Measurements from ENCODE around the gene CD74. TPM values are rescaled to one million over a fixed set of nuclear protein-coding genes. Genes with fewer than 3 reads are reported as not detected.
A peak's percentile ranks its signal among the peaks of the same experiment; 100 is the strongest.

CD74 gene
- total RNA-seq, 3 donors from 2014 or later (not counting 1 experiment from before 2014, with no cell fraction given): 550 to 913 (median 748) TPM

DNA sequence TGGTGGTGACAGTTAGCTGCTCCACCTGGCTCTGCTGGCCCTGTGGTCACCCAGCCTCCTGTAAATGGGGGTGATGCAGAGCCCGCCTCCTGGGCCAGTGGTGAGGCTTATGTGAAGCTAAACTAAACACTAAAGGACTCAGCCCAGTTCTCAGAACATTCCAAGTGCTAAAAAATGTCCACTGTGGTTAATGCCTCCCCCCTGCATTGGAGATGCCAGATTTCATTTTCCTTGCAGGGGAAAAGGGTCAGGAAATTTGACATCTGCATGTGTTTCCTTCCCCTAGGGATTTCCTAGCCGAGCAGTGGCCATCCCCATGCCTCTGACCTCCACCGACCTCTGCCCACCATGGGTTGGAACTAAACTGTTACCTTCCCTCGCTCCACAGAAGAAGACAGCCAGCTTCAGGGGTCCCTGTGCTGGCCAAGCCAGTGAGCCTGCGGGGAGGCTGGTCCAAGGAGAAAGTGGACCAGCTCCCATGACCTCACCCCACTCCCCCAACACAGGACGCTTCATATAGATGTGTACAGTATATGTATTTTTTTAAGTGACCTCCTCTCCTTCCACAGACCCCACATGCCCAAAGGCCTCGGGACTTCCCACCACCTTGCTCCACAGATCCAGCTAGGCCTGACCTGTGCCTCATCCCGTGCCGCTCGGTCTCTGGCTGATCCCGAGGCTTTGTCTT is 13.0 kb downstream of the CD74 start:
- H3K9me3 ChIP-seq (ENCODE audit: control insufficient read depth, insufficient read depth, low read length): no peaks in the 10 kb centered on the region
- peak in 2 of 3 donors; percentile 1 to 3 for ATAC-seq
- no peaks in the 10 kb centered on the region for H3K36me3 Mint-ChIP-seq
- TF ChIP-seq CTCF (IDR thresholded peaks at IDR 0.05): no peak
- no peak for DNase-seq
- no peak overlapping the region for H3K4me3 ChIP-seq (ENCODE audit: low read length)
- H3K4me3 Mint-ChIP-seq: peak overlapping the region; percentile 45
- peaks cover 84% of the 10 kb centered on the region for H3K36me3 ChIP-seq (ENCODE audit: control insufficient read depth, insufficient read depth, low read length)
- no peak overlapping the region for H3K27ac ChIP-seq (ENCODE audit: low read length)
- H3K9me3 Mint-ChIP-seq: no peaks in the 10 kb centered on the region
- no peaks in the 10 kb centered on the region for H3K27me3 Mint-ChIP-seq (ENCODE audit: low read depth in 2 of 2)
- WGBS (ENCODE audit: insufficient coverage): 93% methylated on average over 7 of the region's 11 CpGs
- intact Hi-C loops (cut with micrococcal nuclease): no loop called here
- peak overlapping the region; percentile 74 to 84 for H3K27ac Mint-ChIP-seq
- peaks cover 11 to 20% of the 10 kb centered on the region in 2 donors for H3K4me1 Mint-ChIP-seq
- no peaks in the 10 kb centered on the region for H3K27me3 ChIP-seq (ENCODE audit: control insufficient read depth, insufficient read depth, low read length)
- H3K4me1 ChIP-seq (ENCODE audit: control insufficient read depth, insufficient read depth, low read length): no peaks in the 10 kb centered on the region

GRCh38 chr5:150398722-150399523 is 13.8 kb downstream of the CD74 start:
- Histone ChIP-seq H3K27ac (ENCODE audit: low read length) (no peak overlapping the region), H3K4me1 (ENCODE audit: control insufficient read depth, insufficient read depth, low read length) (no peaks in the 10 kb centered on the region), H3K4me3 (ENCODE audit: low read length) (no peak overlapping the region), H3K9me3 (ENCODE audit: control insufficient read depth, insufficient read depth, low read length) (no peaks in the 10 kb centered on the region), H3K36me3 (ENCODE audit: control insufficient read depth, insufficient read depth, low read length) (peaks cover 82% of the 10 kb centered on the region), H3K27me3 (ENCODE audit: control insufficient read depth, insufficient read depth, low read length) (no peaks in the 10 kb centered on the region)
- TF ChIP-seq CTCF (IDR thresholded peaks at IDR 0.05): peak; percentile 19
- Mint-ChIP-seq H3K9me3 (no peaks in the 10 kb centered on the region), H3K27ac (peak overlapping the region; percentile 74 to 84), H3K4me3 (no peak overlapping the region), H3K36me3 (no peaks in the 10 kb centered on the region), H3K27me3 (ENCODE audit: low read depth in 2 of 2) (no peaks in the 10 kb centered on the region), H3K4me1 (peaks cover 11 to 20% of the 10 kb centered on the region in 2 donors)
- intact Hi-C loops (cut with micrococcal nuclease): loop anchor here (1.0 kb wide), 1 partner anchor 37 kb away; no protein-coding TSS in a partner anchor
- ATAC-seq: peak; percentile 22 to 37 (median 25)
- peak in 1 of 2 donors; percentile 68 for DNase-seq
- 78% methylated on average over 12 of the region's 12 CpGs for WGBS (ENCODE audit: insufficient coverage)

DNA sequence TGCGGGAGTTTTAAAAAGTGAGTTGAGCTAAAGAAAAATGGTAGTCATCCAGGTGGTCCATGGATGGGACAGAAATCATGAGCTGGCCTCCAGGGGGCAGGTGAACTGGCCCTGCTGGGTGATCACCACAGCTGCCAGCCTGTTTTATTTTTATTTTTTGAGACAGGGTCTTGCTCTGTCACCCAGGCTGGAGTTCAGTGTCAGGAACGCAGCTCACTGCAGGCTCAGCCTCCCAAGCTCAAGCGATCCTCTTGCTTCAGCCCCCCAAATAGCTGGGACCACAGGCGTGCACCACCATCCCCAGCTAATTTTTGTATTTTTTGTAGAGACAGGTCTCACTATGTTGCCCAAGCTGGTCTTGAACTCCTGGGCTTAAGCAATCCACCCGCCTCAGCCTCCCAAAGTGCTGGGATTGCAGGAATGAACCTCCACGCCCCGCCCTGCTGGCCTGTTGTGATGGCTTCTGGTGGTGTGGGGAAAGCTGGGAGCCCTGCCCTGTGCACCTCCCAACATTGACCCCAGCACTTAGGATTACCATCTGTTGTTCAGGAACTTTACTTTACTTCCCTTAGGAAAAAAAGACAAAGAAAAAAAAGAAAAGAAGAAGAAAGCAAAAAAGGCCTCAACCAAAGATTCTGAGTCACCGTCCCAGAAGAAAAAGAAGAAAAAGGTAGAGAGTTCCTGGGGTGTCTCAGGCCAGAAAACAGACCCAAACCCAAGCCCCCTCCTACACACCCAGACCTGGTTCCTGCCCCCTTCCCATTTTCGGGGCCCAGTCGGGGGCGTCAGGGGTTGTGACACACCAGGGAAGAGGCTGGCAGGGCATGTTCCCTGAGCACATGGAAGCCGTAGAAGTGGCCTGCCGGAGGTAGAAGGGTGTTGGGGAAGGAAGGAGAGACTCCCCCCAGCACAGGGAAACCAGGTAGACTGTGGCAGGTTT is 14.7 kb downstream of the CD74 start:
- no peak overlapping the region for H3K27ac ChIP-seq (ENCODE audit: low read length)
- H3K4me3 Mint-ChIP-seq: no peak overlapping the region
- peak overlapping the region; percentile 44 to 77 for H3K27ac Mint-ChIP-seq

More for the DNA sequence above, 14.7 kb downstream of the CD74 start:
- no peaks in the 10 kb centered on the region for H3K27me3 Mint-ChIP-seq (ENCODE audit: low read depth in 2 of 2)
- H3K4me3 ChIP-seq (ENCODE audit: low read length): no peak overlapping the region
- peaks cover 11 to 20% of the 10 kb centered on the region in 2 donors for H3K4me1 Mint-ChIP-seq
- DNase-seq (no peak), ATAC-seq (peak in 1 of 3 donors; percentile 1)
- WGBS (ENCODE audit: insufficient coverage): 95% methylated on average over 12 of the region's 13 CpGs
- H3K9me3 ChIP-seq (ENCODE audit: control insufficient read depth, insufficient read depth, low read length): no peaks in the 10 kb centered on the region
- no peaks in the 10 kb centered on the region for H3K9me3 Mint-ChIP-seq
- no peaks in the 10 kb centered on the region for H3K36me3 Mint-ChIP-seq
- H3K27me3 ChIP-seq (ENCODE audit: control insufficient read depth, insufficient read depth, low read length): no peaks in the 10 kb centered on the region
- H3K4me1 ChIP-seq (ENCODE audit: control insufficient read depth, insufficient read depth, low read length): no peaks in the 10 kb centered on the region
- H3K36me3 ChIP-seq (ENCODE audit: control insufficient read depth, insufficient read depth, low read length): peaks cover 84% of the 10 kb centered on the region
- intact Hi-C loops (cut with micrococcal nuclease): loop anchor here (1.0 kb wide), 1 partner anchor 38 kb away; no protein-coding TSS in a partner anchor
- no peak for TF ChIP-seq CTCF (IDR thresholded peaks at IDR 0.05)
